Hepatocyte (in vitro differentiated cells): ENCODE measurements around the gene FOLR2. TPM values are rescaled to one million over a fixed set of nuclear protein-coding genes. Genes with fewer than 3 reads are reported as not detected.

Experiments used
- DNase-seq: peaks from one replicate; pipeline ENCODE4 v3.0.0-alpha.2; 2016; ENCODE audit warnings: low spot score
- H2AFZ ChIP-seq: fragments of 200-600 bp; sonication (generic); 2 replicates; pipeline ENCODE4 v1.6.0; 2016; ENCODE audit warnings: antibody characterized with exemption, mild to moderate bottlenecking
- H3K27ac ChIP-seq: fragments of 200-600 bp; sonication (generic); 2 replicates; pipeline ENCODE4 v1.5.1; 2016; ENCODE audit warnings: mild to moderate bottlenecking
- H3K27me3 ChIP-seq: fragments of 200-600 bp; sonication (generic); 2 replicates; pipeline ENCODE4 v1.6.1; 2016
- H3K36me3 ChIP-seq: fragments of 200-600 bp; sonication (generic); replicated peaks from 2 replicates; pipeline ENCODE4 v1.5.1; 2016; ENCODE audit warnings: low read depth; ENCODE audit not compliant: insufficient read depth
- H3K4me1 ChIP-seq: fragments of 200-600 bp; sonication (generic); 2 replicates; pipeline ENCODE4 v1.5.1; 2016; ENCODE audit warnings: mild to moderate bottlenecking, moderate library complexity; ENCODE audit not compliant: insufficient read depth
- H3K4me2 ChIP-seq: fragments of 200-600 bp; sonication (generic); 2 replicates; pipeline ENCODE4 v1.6.0; 2016
- H3K4me3 ChIP-seq: fragments of 200-600 bp; sonication (generic); 2 replicates; pipeline ENCODE4 v1.5.1; 2016; ENCODE audit warnings: mild to moderate bottlenecking
- H3K79me2 ChIP-seq: fragments of 200-600 bp; sonication (generic); 2 replicates; pipeline ENCODE4 v1.6.0; 2017; ENCODE audit warnings: mild to moderate bottlenecking
- H3K9me2 ChIP-seq: fragments of 200-600 bp; sonication (generic); replicated peaks from 2 replicates; pipeline ENCODE4 v1.6.0; 2017; ENCODE audit warnings: mild to moderate bottlenecking; ENCODE audit not compliant: insufficient read depth
- H3K9me3 ChIP-seq: fragments of 200-600 bp; sonication (generic); 2 replicates; pipeline ENCODE4 v1.5.1; 2016; ENCODE audit warnings: low read depth, mild to moderate bottlenecking
- H4K20me1 ChIP-seq: fragments of 200-600 bp; sonication (generic); 2 replicates; pipeline ENCODE4 v1.6.0; 2016; ENCODE audit warnings: mild to moderate bottlenecking; ENCODE audit not compliant: insufficient read depth, poor library complexity, severe bottlenecking
- CTCF ChIP-seq: fragments of 200-600 bp; sonication (generic); IDR thresholded peaks from 2 replicates; pipeline ENCODE4 v1.5.1; 2016; ENCODE audit warnings: antibody characterized with exemption, mild to moderate bottlenecking; ENCODE audit not compliant: poor library complexity
- EZH2 ChIP-seq: fragments of 200-600 bp; sonication (generic); IDR thresholded peaks from 2 replicates; pipeline ENCODE4 v1.6.1; 2016; ENCODE audit warnings: antibody characterized with exemption, mild to moderate bottlenecking, borderline replicate concordance
- EZH2phosphoT487 ChIP-seq: fragments of 200-600 bp; sonication (generic); IDR thresholded peaks from one replicate; pipeline ENCODE4 v1.6.1; 2018; ENCODE audit warnings: antibody characterized with exemption, mild to moderate bottlenecking, low read depth, moderate library complexity; ENCODE audit not compliant: unreplicated experiment, severe bottlenecking
- WGBS: methylation state at CpG from one replicate; pipeline ENCODE4 v1.1.6; 2016; ENCODE audit warnings: low lambda C conversion rate; ENCODE audit errors: missing lambda C conversion rate; 5-methylcytosine and 5-hydroxymethylcytosine counted together
- polyA plus RNA-seq: library from polyadenylated mRNA; unstranded; fragments of >200 nt; fragmentation: Nextera tagmentation; extraction: Ambion mirVana; gene quantifications from 2 replicates; pipeline ENCODE4 v1.2.1, GENCODE V29; 2016
- total RNA-seq: library from RNA; depleted of rRNA; stranded (reverse); fragments of >200 nt; gene quantifications from 2 replicates; pipeline ENCODE4 v1.2.3, GENCODE V29; 2014

Gene FOLR2
- total and polyA plus RNA-seq, 2 experiments from 2014 or later, result 4.3 to 5.5 TPM

- Histone ChIP-seq H3K9me2 (no peaks in the 10 kb centered on the region), H2AFZ (no peak overlapping the region)
These were observed 42.1 kb upstream of the FOLR2 start for GRCh38 chr11:72174302-72175070.

GRCh38 chr11:72177656-72178055, 38.9 kb upstream of the FOLR2 start:
- Histone ChIP-seq H3K9me3 (no peaks in the 10 kb centered on the region), H3K4me2 (no peak overlapping the region), H3K27ac (no peak overlapping the region), H2AFZ (no peak overlapping the region), H3K4me1 (peaks cover 4% of the 10 kb centered on the region), H3K27me3 (no peaks in the 10 kb centered on the region), H3K79me2 (no peaks in the 10 kb centered on the region), H4K20me1 (no peaks in the 10 kb centered on the region), H3K36me3 (no peaks in the 10 kb centered on the region), H3K9me2 (no peaks in the 10 kb centered on the region), H3K4me3 (no peak overlapping the region)
- 90% methylated on average over 6 of the region's 6 CpGs for WGBS
- DNase-seq, result no peak
- no peak for TF ChIP-seq CTCF
- no peak for TF ChIP-seq EZH2phosphoT487
- TF ChIP-seq EZH2, result no peak

More at GRCh38 chr11:72174302-72175070, 42.1 kb upstream of the FOLR2 start:
- Histone ChIP-seq H3K27me3 (no peaks in the 10 kb centered on the region), H3K36me3 (no peaks in the 10 kb centered on the region), H4K20me1 (no peaks in the 10 kb centered on the region), H3K9me3 (no peaks in the 10 kb centered on the region), H3K4me2 (no peak overlapping the region), H3K4me1 (peaks cover 9% of the 10 kb centered on the region), H3K27ac (peak overlapping the region; percentile 74), H3K4me3 (no peak overlapping the region), H3K79me2 (no peaks in the 10 kb centered on the region)
- no peak for TF ChIP-seq EZH2
- TF ChIP-seq CTCF, result no peak
- no peak for TF ChIP-seq EZH2phosphoT487
- DNase-seq, result peak; percentile 34
- 79% methylated on average over 8 of the region's 8 CpGs for WGBS

GRCh38 chr11:72179049-72179803, 37.4 kb upstream of the FOLR2 start:
- H2AFZ ChIP-seq, result no peak overlapping the region
- no peak overlapping the region for H3K4me3 ChIP-seq
- no peak overlapping the region for H3K4me2 ChIP-seq
- no peaks in the 10 kb centered on the region for H3K4me1 ChIP-seq
- H3K9me3 ChIP-seq, result no peaks in the 10 kb centered on the region
- DNase-seq, result no peak
- no peaks in the 10 kb centered on the region for H4K20me1 ChIP-seq
- no peaks in the 10 kb centered on the region for H3K9me2 ChIP-seq
- TF ChIP-seq CTCF (no peak), EZH2phosphoT487 (no peak), EZH2 (no peak)
- WGBS, result 81% methylated on average over 7 of the region's 7 CpGs
- H3K27me3 ChIP-seq, result no peaks in the 10 kb centered on the region
- H3K79me2 ChIP-seq, result no peaks in the 10 kb centered on the region
- H3K36me3 ChIP-seq, result no peaks in the 10 kb centered on the region
- H3K27ac ChIP-seq, result no peak overlapping the region
